GM18868 (cell line): ENCODE data around the gene SUPT20H.
"Not testable (repeated sequence)": the region's sequence is repeated elsewhere in the genome, so short reads cannot be mapped to it uniquely, and the experiment has no call there.

Source experiments
- ATAC-seq: cut with Tn5 transposase; IDR thresholded peaks from one replicate; pipeline ENCODE4 v1.9.1; 2021; ENCODE audit warnings: mild to moderate bottlenecking, moderate library complexity; ENCODE audit not compliant: unreplicated experiment

Gene SUPT20H

GRCh38 chr13:37070145-37070695 lies 10.7 kb upstream of the SUPT20H start:
- ATAC-seq: no peak

GRCh38 chr13:37069597-37070103 lies 10.2 kb upstream of the SUPT20H start:
- no peak for ATAC-seq

GRCh38 chr13:37068962-37069361 lies 9.5 kb upstream of the SUPT20H start:
- ATAC-seq: no peak

- ATAC-seq: peak; percentile 50
Measured at GRCh38 chr13:37067874-37068273, 8.4 kb upstream of the SUPT20H start.

GRCh38 chr13:37065890-37066526 lies 6.5 kb upstream of the SUPT20H start:
- no peak for ATAC-seq

- peak; percentile 27 for ATAC-seq
Measured at GRCh38 chr13:37059848-37060192, 332 bp upstream of the SUPT20H start.

GRCh38 chr13:37056228-37056627 lies 3.3 kb downstream of the SUPT20H start:
- ATAC-seq: not testable (repeated sequence)

GRCh38 chr13:37053111-37053510 lies 6.4 kb downstream of the SUPT20H start:
- ATAC-seq: not testable (repeated sequence)

GRCh38 chr13:37049810-37050209 lies 9.7 kb downstream of the SUPT20H start:
- no peak for ATAC-seq

GRCh38 chr13:37047846-37048245 lies 11.6 kb downstream of the SUPT20H start:
- ATAC-seq: no peak

GRCh38 chr13:37047032-37047431 lies 12.5 kb downstream of the SUPT20H start:
- no peak for ATAC-seq

- no peak for ATAC-seq
Measured at GRCh38 chr13:37046062-37046461, 13.4 kb downstream of the SUPT20H start.

- ATAC-seq: no peak
Measured at GRCh38 chr13:37040789-37041188, 18.7 kb downstream of the SUPT20H start.

- ATAC-seq: no peak
Measured at GRCh38 chr13:37039896-37040295, 19.6 kb downstream of the SUPT20H start.

GRCh38 chr13:37037241-37037640 lies 22.2 kb downstream of the SUPT20H start:
- ATAC-seq: no peak

- no peak for ATAC-seq
Measured at GRCh38 chr13:37029617-37030016, 29.9 kb downstream of the SUPT20H start.

GRCh38 chr13:37027639-37028038 lies 31.8 kb downstream of the SUPT20H start:
- no peak for ATAC-seq

- no peak for ATAC-seq
Measured at GRCh38 chr13:37026771-37027170, 32.7 kb downstream of the SUPT20H start.

- ATAC-seq: no peak
Measured at GRCh38 chr13:37023871-37024270, 35.6 kb downstream of the SUPT20H start.

GRCh38 chr13:37014609-37015008 lies 44.9 kb downstream of the SUPT20H start:
- ATAC-seq: no peak

- ATAC-seq: no peak
Measured at GRCh38 chr13:37011788-37012187, 47.7 kb downstream of the SUPT20H start.

GRCh38 chr13:37011002-37011401 lies 48.5 kb downstream of the SUPT20H start:
- ATAC-seq: no peak

- no peak for ATAC-seq
Measured at GRCh38 chr13:37010424-37010823, 49.1 kb downstream of the SUPT20H start.
